ENCODE results near the gene APOBEC3B.
A peak's percentile ranks its signal among the peaks of the same experiment; 100 is the strongest.
"Not testable (repeated sequence)": the region's sequence is repeated elsewhere in the genome, so short reads cannot be mapped to it uniquely, and the experiment has no call there.

Gene APOBEC3B

GRCh38 chr22:39039306-39040126 lies 57.4 kb downstream of the APOBEC3B start:
- FAIRE-seq, result no peak

- FAIRE-seq, result not testable (repeated sequence)
Observed at GRCh38 chr22:39040155-39040537, 58.0 kb downstream of the APOBEC3B start.

GRCh38 chr22:39040538-39041296 lies 58.6 kb downstream of the APOBEC3B start, which contains the start of gene APOBEC3F:
Gene APOBEC3F (plus strand): TSS chr22:39040864. CDS start chr22:39040961, 97 bp downstream.
- peak; percentile 72 for FAIRE-seq

- no peak for FAIRE-seq
Observed at GRCh38 chr22:39041908-39042307, 59.8 kb downstream of the APOBEC3B start.

Measured in G401.6 (cell line).